HEK293 (cell line): Measurements from ENCODE around the gene ZNF416.
A peak's percentile ranks its signal among the peaks of the same experiment; 100 is the strongest.

Experiments used
- AEBP2 ChIP-seq: fragments of 450-650 bp; formaldehyde crosslinking; IDR thresholded peaks from 2 replicates; pipeline ENCODE4 v1.5.1; 2016; ENCODE audit warnings: missing biosample characterization, missing genetic modification characterization, borderline replicate concordance
- KLF8 ChIP-seq: fragments of 450-650 bp; formaldehyde crosslinking; IDR thresholded peaks from 2 replicates; pipeline ENCODE4 v1.5.1; 2016; ENCODE audit warnings: missing biosample characterization, missing genetic modification characterization
- SALL2 ChIP-seq: fragments of 450-650 bp; formaldehyde crosslinking; IDR thresholded peaks from 2 replicates; pipeline ENCODE4 v1.5.0; 2017; ENCODE audit warnings: missing biosample characterization, mild to moderate bottlenecking, missing genetic modification characterization, borderline replicate concordance
- SETDB1 ChIP-seq: IDR thresholded peaks from one replicate; pipeline ENCODE4 v1.6.1; 2017; ENCODE audit warnings: mild to moderate bottlenecking, low read length, moderate library complexity, mixed read lengths; ENCODE audit not compliant: insufficient read length
- SP3 ChIP-seq: fragments of 450-650 bp; formaldehyde crosslinking; IDR thresholded peaks from 2 replicates; pipeline ENCODE4 v1.5.1; 2016; ENCODE audit warnings: missing biosample characterization, missing genetic modification characterization
- SP7 ChIP-seq: fragments of 450-650 bp; formaldehyde crosslinking; IDR thresholded peaks from 2 replicates; pipeline ENCODE4 v1.5.1; 2016; ENCODE audit warnings: missing biosample characterization, missing genetic modification characterization
- TRIM28 ChIP-seq: IDR thresholded peaks from 2 replicates; pipeline ENCODE4 v1.6.1; 2011; ENCODE audit warnings: low read length, control low read depth, borderline replicate concordance
- ZFP37 ChIP-seq: fragments of 450-650 bp; formaldehyde crosslinking; IDR thresholded peaks from 2 replicates; pipeline ENCODE4 v1.5.1; 2016; ENCODE audit warnings: missing biosample characterization, missing genetic modification characterization
- ZNF133 ChIP-seq: fragments of 450-650 bp; formaldehyde crosslinking; IDR thresholded peaks from 2 replicates; pipeline ENCODE4 v1.5.1; 2016; ENCODE audit warnings: missing biosample characterization, missing genetic modification characterization
- ZNF148 ChIP-seq: fragments of 450-650 bp; formaldehyde crosslinking; IDR thresholded peaks from 2 replicates; pipeline ENCODE4 v1.5.0; 2017; ENCODE audit warnings: missing biosample characterization, missing genetic modification characterization, borderline replicate concordance
- ZNF174 ChIP-seq: fragments of 450-650 bp; formaldehyde crosslinking; IDR thresholded peaks from 2 replicates; pipeline ENCODE4 v1.5.0; 2017; ENCODE audit warnings: missing biosample characterization, mild to moderate bottlenecking, missing genetic modification characterization
- ZNF211 ChIP-seq: fragments of 450-650 bp; formaldehyde crosslinking; IDR thresholded peaks from 2 replicates; pipeline ENCODE4 v1.5.1; 2016; ENCODE audit warnings: low read depth, missing biosample characterization, missing genetic modification characterization
- ZNF248 ChIP-seq: fragments of 450-650 bp; formaldehyde crosslinking; IDR thresholded peaks from 2 replicates; pipeline ENCODE4 v1.5.1; 2017; ENCODE audit warnings: missing biosample characterization, missing genetic modification characterization
- ZNF26 ChIP-seq: fragments of 450-650 bp; formaldehyde crosslinking; IDR thresholded peaks from 2 replicates; pipeline ENCODE4 v1.5.1; 2016; ENCODE audit warnings: missing biosample characterization, missing genetic modification characterization
- ZNF280D ChIP-seq: fragments of 450-650 bp; formaldehyde crosslinking; IDR thresholded peaks from 2 replicates; pipeline ENCODE4 v1.5.1; 2016; ENCODE audit warnings: missing biosample characterization, missing genetic modification characterization
- ZNF324 ChIP-seq: fragments of 450-650 bp; formaldehyde crosslinking; IDR thresholded peaks from 2 replicates; pipeline ENCODE4 v1.5.1; 2016; ENCODE audit warnings: missing biosample characterization, missing genetic modification characterization
- ZNF350 ChIP-seq: fragments of 450-650 bp; formaldehyde crosslinking; IDR thresholded peaks from 2 replicates; pipeline ENCODE4 v1.5.0; 2017; ENCODE audit warnings: missing biosample characterization, mild to moderate bottlenecking, missing genetic modification characterization
- ZNF391 ChIP-seq: fragments of 450-650 bp; formaldehyde crosslinking; IDR thresholded peaks from 2 replicates; pipeline ENCODE4 v1.5.1; 2016; ENCODE audit warnings: low read depth, missing biosample characterization, missing genetic modification characterization, borderline replicate concordance
- ZNF394 ChIP-seq: fragments of 450-650 bp; formaldehyde crosslinking; IDR thresholded peaks from 2 replicates; pipeline ENCODE4 v1.5.1; 2016; ENCODE audit warnings: missing biosample characterization, missing genetic modification characterization, mild to moderate bottlenecking, moderate library complexity, borderline replicate concordance
- ZNF518A ChIP-seq: fragments of 450-650 bp; formaldehyde crosslinking; conservative IDR thresholded peaks from 2 replicates; pipeline ENCODE4 v1.5.1; 2016; ENCODE audit warnings: low read depth, missing biosample characterization, missing genetic modification characterization
- ZNF529 ChIP-seq: fragments of 450-650 bp; formaldehyde crosslinking; IDR thresholded peaks from 2 replicates; pipeline ENCODE4 v1.5.1; 2017; ENCODE audit warnings: missing genetic modification characterization, missing biosample characterization; ENCODE audit not compliant: insufficient replicate concordance
- ZNF610 ChIP-seq: fragments of 450-650 bp; formaldehyde crosslinking; IDR thresholded peaks from 2 replicates; pipeline ENCODE4 v1.5.1; 2016; ENCODE audit warnings: missing biosample characterization, missing genetic modification characterization, borderline replicate concordance
- ZNF626 ChIP-seq: fragments of 450-650 bp; sonication (Bioruptor Pico); formaldehyde crosslinking; IDR thresholded peaks from 2 replicates; pipeline ENCODE4 v1.5.1; 2018; ENCODE audit warnings: missing biosample characterization, missing genetic modification characterization, inconsistent platforms
- ZNF747 ChIP-seq: fragments of 450-650 bp; formaldehyde crosslinking; IDR thresholded peaks from 2 replicates; pipeline ENCODE4 v1.5.1; 2016; ENCODE audit warnings: missing biosample characterization, missing genetic modification characterization

The ZNF416 gene

GRCh38 chr19:57566396-57567265 lies 12.1 kb downstream of the ZNF416 start (continued):
- TF ChIP-seq ZNF518A (tag by site-specific recombination): peak; percentile 86
- TF ChIP-seq ZNF350 (tag by site-specific recombination): peak; percentile 88
- peak; percentile 100; the same call in 1 of the 2 replicates for TF ChIP-seq TRIM28
- TF ChIP-seq SETDB1: peak; percentile 98
- no peak for TF ChIP-seq AEBP2
- peak; percentile 69 for TF ChIP-seq ZNF529 (tag by site-specific recombination)
- 0 out of 2 replicates have a peak, but pooled peaks have one; percentile 16 for TF ChIP-seq KLF8 (tag by site-specific recombination)
- 0 out of 2 replicates have a peak, but pooled peaks have one; percentile 30 for TF ChIP-seq ZNF174
- peak; percentile 27; the same call in 1 of the 2 replicates for TF ChIP-seq ZFP37 (tag by site-specific recombination)
- TF ChIP-seq ZNF133 (tag by site-specific recombination): 0 out of 2 replicates have a peak, but pooled peaks have one; percentile 41
- peak; percentile 99 for TF ChIP-seq ZNF626 (tag by site-specific recombination)
- TF ChIP-seq ZNF148: no peak
- peak; percentile 31; the same call in 1 of the 2 replicates for TF ChIP-seq ZNF26 (tag by site-specific recombination)
- TF ChIP-seq ZNF747 (tag by site-specific recombination): no peak
- no peak for TF ChIP-seq ZNF391
- TF ChIP-seq ZNF248 (tag by site-specific recombination): peak; percentile 96
- peak; percentile 16; the same call in 1 of the 2 replicates for TF ChIP-seq SP3 (tag by site-specific recombination)
- TF ChIP-seq ZNF324 (tag by site-specific recombination): peak; percentile 70
- 0 out of 2 replicates have a peak, but pooled peaks have one; percentile 34 for TF ChIP-seq SP7 (tag by site-specific recombination)
- TF ChIP-seq ZNF394 (tag by site-specific recombination): no peak
- TF ChIP-seq ZNF610 (tag by site-specific recombination): 0 out of 2 replicates have a peak, but pooled peaks have one; percentile 48
- peak; percentile 100 for TF ChIP-seq ZNF280D (tag by site-specific recombination)
- no peak for TF ChIP-seq ZNF211 (tag by site-specific recombination)
- TF ChIP-seq SALL2 (tag by site-specific recombination): no peak
